Lower lobe of right lung (tissue), 2 donors: ENCODE results near the gene RASSF7. TPM values are rescaled to one million over a fixed set of nuclear protein-coding genes. Genes with fewer than 3 reads are reported as not detected.

Source experiments
- ATAC-seq, 2 donors: fragments of 200-7000 bp; cut with Tn5 transposase; one replicate each; pipeline ENCODE4 v1.9.1; 2020 to 2022; ENCODE audit warnings: mild to moderate bottlenecking in 2 of 2, moderate library complexity in 2 of 2
- DNase-seq: peaks from one replicate; pipeline ENCODE4 v3.0.0-alpha.2; 2020
- H3K27ac ChIP-seq: fragments of 200-600 bp; one replicate; pipeline ENCODE4 v1.8.0; 2022
- H3K27me3 ChIP-seq: fragments of 200-600 bp; one replicate; pipeline ENCODE4 v1.8.0; 2022; ENCODE audit warnings: low read depth
- H3K36me3 ChIP-seq: fragments of 200-600 bp; one replicate; pipeline ENCODE4 v1.8.0; 2022; ENCODE audit warnings: mild to moderate bottlenecking
- H3K4me1 ChIP-seq: fragments of 200-600 bp; one replicate; pipeline ENCODE4 v1.8.0; 2022
- H3K4me3 ChIP-seq: fragments of 200-600 bp; one replicate; pipeline ENCODE4 v1.8.0; 2022; ENCODE audit warnings: mild to moderate bottlenecking
- H3K9me3 ChIP-seq: fragments of 200-600 bp; one replicate; pipeline ENCODE4 v1.8.0; 2022
- CTCF ChIP-seq: fragments of 200-600 bp; IDR thresholded peaks from one replicate; pipeline ENCODE4 v1.8.0; 2022; ENCODE audit warnings: antibody characterized with exemption, mild to moderate bottlenecking
- intact Hi-C: fragments of 100-400 bp; cut with DNase I; formaldehyde crosslinking; loops from one replicate; pipeline ENCODE4 v1.11.0; 2022
- total RNA-seq: library from RNA; stranded (reverse); fragmentation: NEBNext Ultra II Directional; extraction: Animal tissue kit (Norgen Biotek cat#: 25700); gene quantifications from one replicate; pipeline ENCODE4 v1.2.1, GENCODE V29; 2021
- donor health status: DM: no; HTN: yes; CAD: no; lungs with severe emphysema.

RASSF7 gene
- total RNA-seq, 1 donor from 2014 or later, result 71.5 TPM

GRCh38 chr11:518463-519202 is 42.1 kb upstream of the RASSF7 start:
- no peaks in the 10 kb centered on the region for H3K9me3 ChIP-seq
- peaks cover 4% of the 10 kb centered on the region for H3K36me3 ChIP-seq
- peak overlapping the region; percentile 81 for H3K27ac ChIP-seq
- no peaks in the 10 kb centered on the region for H3K4me1 ChIP-seq
- H3K27me3 ChIP-seq, result no peaks in the 10 kb centered on the region
- DNase-seq (peak; percentile 95), ATAC-seq (peak; percentile 98 to 100)
- intact Hi-C loops, result no loop called here
- no peak for TF ChIP-seq CTCF
- peak overlapping the region; percentile 46 for H3K4me3 ChIP-seq

- peak; percentile 50 for DNase-seq
- Histone ChIP-seq H3K4me1 (no peaks in the 10 kb centered on the region), H3K27me3 (no peaks in the 10 kb centered on the region), H3K4me3 (no peak overlapping the region), H3K27ac (no peak overlapping the region), H3K36me3 (no peaks in the 10 kb centered on the region), H3K9me3 (no peaks in the 10 kb centered on the region)
- TF ChIP-seq CTCF, result no peak
- ATAC-seq, result no peak
- intact Hi-C loops, result no loop called here
Observed at GRCh38 chr11:520428-521176, 40.2 kb upstream of the RASSF7 start.

- intact Hi-C loops, result no loop called here
- Histone ChIP-seq H3K27me3 (no peaks in the 10 kb centered on the region), H3K4me1 (no peaks in the 10 kb centered on the region), H3K9me3 (no peaks in the 10 kb centered on the region), H3K4me3 (no peak overlapping the region), H3K27ac (no peak overlapping the region), H3K36me3 (no peaks in the 10 kb centered on the region)
- DNase-seq (no peak), ATAC-seq (no peak)
- no peak for TF ChIP-seq CTCF
Observed at GRCh38 chr11:521177-521688, 39.5 kb upstream of the RASSF7 start.

- Histone ChIP-seq H3K36me3 (peaks cover 2% of the 10 kb centered on the region), H3K27me3 (no peaks in the 10 kb centered on the region), H3K27ac (no peak overlapping the region), H3K4me3 (no peak overlapping the region), H3K4me1 (no peaks in the 10 kb centered on the region), H3K9me3 (no peaks in the 10 kb centered on the region)
- DNase-seq (no peak), ATAC-seq (no peak)
- TF ChIP-seq CTCF, result no peak
- intact Hi-C loops, result no loop called here
Observed at GRCh38 chr11:526192-526591, 34.6 kb upstream of the RASSF7 start.

- Histone ChIP-seq H3K4me1 (no peaks in the 10 kb centered on the region), H3K9me3 (no peaks in the 10 kb centered on the region), H3K27me3 (no peaks in the 10 kb centered on the region), H3K36me3 (peaks cover 23% of the 10 kb centered on the region), H3K27ac (no peak overlapping the region), H3K4me3 (no peak overlapping the region)
- TF ChIP-seq CTCF, result no peak
- ATAC-seq (no peak), DNase-seq (no peak)
- intact Hi-C loops, result no loop called here
Observed at GRCh38 chr11:528166-528814, 32.5 kb upstream of the RASSF7 start.
